GM10847 (cell line): ENCODE results near the gene UBR4.
A peak's percentile ranks its signal among the peaks of the same experiment; 100 is the strongest.

Source experiments
- POLR2A ChIP-seq: IDR thresholded peaks from 2 replicates; pipeline ENCODE4 v1.6.1; 2011; ENCODE audit not compliant: insufficient read length; ENCODE audit errors: extremely low read depth

UBR4 gene

DNA sequence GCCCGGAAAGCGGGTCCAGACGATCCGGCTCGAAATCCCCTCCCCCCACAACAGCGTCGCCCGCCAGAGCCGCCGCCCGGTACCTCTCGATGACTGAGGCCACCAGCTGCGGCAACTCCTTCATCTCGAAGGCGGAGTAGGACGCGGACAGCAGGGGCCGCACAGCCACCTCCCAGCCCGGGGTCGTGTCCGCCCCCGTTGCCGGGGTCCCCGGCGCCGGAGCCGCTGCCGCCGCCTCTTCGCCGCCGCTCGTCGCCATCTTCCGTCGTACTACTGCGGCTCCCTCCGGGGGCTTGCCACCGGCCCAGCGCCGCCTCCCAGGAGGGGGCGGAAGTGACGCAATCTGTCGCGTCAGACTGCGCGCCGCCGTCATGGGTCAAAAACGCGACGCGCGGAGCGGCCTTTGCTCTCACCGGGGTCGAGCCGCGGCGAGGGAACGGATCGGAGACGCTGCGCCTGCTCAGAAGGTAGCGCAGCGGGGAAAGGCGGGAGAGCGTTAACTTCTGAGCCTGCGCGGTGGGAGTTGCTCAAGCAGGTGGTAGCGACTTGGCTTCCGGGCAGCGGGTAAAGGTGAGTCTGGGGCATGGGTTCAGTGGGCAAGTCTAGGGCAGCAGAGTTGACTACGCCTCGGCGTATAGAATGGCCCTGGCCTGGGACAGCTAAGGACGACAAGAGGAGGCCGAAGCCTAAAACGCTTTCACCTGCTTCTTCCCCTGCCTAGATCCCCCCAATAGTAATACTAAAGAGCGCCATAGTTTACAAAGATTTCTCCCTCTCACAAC, at the start of gene UBR4:
Gene UBR4 (minus strand): TSS at position 277 of the 782 bp plus-strand sequence. CDS start 18 bp downstream, at position 259.
- peak; percentile 87 for TF ChIP-seq POLR2A

DNA sequence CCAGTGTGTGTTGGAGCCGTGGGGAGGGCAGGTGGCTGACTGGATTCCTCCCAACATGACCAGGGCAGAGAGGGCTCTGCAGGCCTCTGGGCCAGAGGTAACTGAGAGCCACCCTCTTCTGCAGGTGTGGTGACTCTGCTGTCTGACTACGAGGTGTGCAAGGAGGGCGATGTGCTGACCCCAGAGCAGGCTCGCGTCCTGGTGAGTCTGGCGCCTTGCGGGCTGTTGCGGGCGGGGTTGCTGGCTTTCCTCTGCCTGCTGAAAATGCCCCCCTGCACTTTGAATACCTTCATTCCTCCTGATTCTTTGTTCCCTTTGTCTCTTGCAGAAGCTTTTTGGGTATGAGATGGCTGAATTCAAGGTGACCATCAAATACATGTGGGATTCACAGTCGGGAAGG, 48.3 kb upstream of the UBR4 start:
- TF ChIP-seq POLR2A: no peak

DNA sequence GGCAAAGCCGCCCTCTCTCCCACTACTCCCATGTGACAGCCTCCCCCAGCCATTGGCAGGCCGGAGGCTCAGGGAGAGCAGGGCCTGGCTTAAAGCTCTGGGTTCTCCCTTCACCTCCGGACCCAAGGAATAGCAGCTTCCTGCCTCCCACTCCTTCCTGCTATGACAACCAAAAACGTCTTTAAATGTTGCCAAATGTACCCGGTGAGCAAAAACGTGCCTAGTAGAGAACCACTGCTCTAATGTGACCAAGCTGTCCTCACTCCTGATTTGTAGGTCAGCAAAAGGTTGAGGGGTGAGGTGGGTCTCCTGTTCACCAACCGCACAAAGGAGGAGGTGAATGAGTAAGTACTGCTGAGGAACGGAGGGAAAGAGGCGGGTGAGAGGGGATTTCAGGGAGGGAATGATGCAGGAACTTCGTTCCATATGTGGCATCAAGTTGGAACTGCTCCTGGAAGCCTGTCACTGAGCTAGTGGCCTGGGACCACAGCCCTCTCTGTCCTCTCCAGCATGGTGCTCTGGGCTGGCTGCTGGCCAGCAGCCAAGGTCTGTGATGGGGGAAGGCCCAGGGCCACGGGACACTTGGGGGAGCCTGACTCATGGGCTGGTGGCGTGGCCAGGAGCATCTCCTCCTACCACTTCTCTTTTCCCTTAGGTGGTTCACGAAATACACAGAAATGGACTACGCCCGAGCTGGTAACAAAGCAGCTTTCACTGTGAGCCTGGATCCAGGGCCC, 47.3 kb upstream of the UBR4 start:
- TF ChIP-seq POLR2A: no peak

DNA sequence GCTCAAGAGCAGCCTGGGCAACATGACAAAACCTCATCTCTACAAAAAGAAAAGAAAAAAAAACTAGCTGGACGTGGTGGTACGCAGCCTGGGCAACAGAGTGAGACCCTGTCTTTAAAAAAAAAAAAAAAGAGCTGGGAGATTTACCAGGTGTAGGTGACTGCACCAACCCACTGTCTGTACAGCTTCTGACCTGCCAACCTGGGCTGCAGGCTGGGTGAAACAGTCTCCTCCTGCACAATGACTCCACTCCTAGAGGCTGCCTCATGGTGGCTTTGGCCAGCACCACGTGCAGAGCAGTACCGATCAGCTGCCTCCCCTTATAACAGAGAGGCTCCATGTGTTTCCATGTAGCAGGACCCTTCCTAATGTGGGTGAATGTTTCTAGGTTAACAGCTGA, 45.2 kb upstream of the UBR4 start:
- TF ChIP-seq POLR2A: no peak

DNA sequence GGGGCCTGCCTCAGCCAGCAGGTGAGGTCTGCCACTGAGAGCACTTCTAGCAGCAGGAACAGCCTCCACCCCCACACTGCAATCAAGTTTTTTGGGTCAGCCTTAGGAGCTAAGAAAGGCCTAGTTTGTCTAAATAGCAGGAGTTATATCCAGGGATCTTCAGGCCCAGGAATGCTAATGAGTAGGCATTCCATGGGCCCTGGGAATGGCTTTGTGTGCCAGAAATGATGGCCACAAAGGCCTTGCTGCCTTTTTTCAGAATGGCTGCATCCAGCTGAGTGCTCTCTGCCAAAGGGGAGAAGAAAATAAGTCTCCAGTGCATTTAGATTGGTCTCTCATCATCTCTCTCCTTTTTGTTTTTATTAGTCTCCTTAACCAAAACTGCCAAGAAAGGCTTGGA, 44.4 kb upstream of the UBR4 start:
- no peak for TF ChIP-seq POLR2A

DNA sequence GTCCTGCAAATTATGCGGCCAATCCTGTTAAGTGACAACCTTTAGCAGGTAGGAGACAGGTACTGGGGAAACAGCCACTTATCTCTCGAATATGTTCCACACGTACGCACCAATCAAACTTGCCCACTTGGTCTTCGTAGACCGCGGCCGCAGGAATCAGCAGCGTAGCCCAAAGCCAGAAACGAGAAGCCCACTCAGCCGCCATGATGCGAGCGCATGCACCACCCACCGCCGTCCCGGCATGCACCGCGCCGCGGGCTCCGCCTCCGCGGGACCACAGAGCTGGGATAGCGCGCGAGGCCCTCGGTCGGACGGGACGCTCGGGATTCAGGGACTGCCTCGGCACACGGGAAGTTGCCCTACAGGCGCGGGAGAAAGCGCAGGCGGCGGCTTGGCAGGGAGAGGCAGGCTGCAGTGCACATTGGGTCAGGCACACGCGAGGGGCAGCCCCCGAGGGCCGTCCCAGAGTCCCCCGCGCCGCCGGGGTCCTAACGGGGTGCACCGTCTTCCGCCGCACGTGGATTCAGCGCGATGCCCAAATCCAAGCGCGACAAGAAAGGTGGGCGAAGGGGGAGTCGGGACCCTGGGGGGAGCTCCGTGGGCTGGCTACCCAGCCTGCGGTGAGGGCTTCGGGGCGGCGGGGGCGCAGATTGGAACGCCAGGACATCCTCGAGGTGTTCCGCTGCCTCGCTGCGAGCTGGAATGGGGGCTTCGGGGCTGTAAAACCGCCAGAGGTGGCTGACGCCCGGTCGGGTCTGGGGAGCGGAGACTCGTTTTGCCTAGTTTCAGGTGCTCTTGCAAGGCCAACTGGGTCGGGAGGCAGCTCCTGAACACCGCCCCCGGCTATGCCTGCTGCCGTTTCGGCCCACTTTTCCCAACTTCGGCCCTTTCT, 41.5 kb upstream of the UBR4 start, which contains the start of the genes EMC1 and MRTO4:
Gene EMC1 (minus strand): TSS at position 220 of the 892 bp plus-strand sequence. CDS start 15 bp downstream, at position 205.
Gene MRTO4 (plus strand): TSS at position 501 of the 892 bp plus-strand sequence. CDS start 31 bp downstream, at position 532.
- peak; percentile 95 for TF ChIP-seq POLR2A

DNA sequence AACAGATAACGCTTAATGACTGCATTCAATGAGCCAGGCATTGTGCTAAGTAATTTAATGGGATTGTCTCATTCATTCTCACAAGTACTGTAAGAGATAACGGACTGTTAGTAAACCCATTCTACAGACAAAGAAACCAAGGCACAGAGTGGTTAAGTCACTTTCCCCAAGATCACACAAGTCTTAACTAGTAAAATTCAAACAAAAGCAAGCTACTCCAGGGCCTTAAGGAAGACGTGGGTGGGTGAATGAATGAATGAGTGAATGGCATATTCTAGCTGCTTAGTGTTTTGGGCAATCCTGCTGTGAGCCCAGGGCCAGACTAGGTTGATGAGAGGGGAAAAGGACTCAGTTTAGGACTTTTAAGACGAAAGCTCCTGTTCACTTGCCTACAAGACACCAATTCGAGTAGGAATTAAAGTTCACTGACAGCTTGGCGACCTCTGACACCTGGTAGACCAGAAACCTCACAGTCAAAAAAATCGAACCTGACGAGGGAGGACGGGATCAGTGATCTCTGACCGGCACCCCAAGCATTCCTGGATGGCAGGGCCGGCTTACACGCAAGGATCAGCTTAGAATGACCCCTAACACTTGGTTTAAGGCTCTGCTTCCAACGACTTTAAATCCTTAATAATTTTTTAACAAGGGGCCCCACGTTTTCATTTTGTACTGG, 40.7 kb upstream of the UBR4 start:
- TF ChIP-seq POLR2A: no peak

DNA sequence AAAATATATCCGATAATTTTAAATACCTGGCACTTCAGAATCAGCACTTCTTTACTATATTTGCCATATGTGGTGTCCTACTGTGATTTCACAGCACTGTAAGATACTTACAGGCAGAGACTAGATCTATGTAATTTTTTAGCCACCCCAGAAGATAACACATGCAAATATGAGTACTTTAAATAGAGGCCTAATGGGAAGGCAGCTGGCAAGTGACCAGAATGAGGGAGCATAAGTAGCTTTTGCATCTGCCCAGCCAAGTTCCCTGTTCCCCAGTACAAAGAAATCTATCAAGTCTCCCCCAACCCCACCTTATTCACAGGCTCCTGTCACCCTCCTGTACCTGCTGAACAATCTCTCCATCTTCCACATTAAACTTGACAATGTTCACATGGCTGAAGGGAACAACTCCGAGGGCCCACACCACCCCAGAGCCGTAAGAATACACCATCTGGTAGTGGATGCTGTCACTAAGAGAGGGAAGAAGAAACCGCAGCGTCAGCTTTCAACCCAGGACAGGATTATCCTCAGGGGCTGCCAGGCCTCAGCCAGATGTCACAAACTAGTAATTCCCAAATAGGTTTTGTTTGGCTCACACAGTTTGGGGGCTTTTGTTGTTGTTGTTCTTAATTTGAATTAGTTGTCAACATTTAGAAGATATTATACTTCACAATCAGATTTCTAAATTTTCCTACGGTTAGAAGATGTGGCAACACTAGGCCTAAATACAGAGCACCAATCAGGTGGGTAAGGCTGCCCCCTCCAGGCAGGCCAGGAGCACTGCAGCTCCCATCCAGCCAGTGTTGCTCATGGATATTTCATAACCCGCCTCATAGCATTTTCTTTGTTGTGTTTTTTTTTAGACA, 30.8 kb upstream of the UBR4 start:
- no peak for TF ChIP-seq POLR2A

DNA sequence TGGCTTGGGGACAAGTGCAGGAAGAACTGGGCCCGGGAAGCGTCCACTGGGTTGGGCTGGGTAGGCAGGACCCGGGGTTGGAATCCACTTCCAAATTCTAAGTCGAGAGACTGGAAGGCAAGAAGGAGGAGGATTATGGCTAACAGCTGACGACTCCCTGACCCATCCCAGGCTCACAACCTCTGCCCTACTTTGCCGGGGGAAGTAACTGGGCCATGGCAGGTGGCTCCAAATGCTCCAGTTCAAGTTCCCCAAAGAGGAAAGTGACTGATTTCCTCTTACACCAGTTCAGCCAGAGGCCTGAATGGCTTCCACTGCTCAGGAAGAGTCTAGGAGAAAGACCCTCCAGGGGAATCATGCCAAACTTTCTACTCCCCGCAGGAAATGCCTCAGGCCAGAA, 29.8 kb upstream of the UBR4 start:
- TF ChIP-seq POLR2A: no peak

DNA sequence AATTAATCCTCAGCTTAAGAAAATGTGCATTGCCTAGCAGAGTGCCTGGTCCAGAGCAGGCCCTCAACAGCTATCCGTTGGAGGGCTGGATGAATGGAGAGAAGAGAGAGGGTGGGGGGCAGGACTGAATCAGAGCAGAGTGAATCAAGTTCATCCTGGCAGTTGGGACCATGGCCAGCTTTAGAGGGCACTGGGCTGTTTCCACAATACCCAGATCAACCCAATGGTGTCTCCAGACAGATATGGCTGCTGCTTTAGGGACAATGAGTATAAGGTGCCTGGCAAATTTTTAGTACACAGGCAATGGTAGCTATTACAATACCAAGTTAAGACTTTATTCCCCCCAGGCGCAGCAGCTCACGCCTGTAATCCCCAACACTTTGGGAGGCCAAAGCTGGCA, 24.2 kb upstream of the UBR4 start:
- no peak for TF ChIP-seq POLR2A

DNA sequence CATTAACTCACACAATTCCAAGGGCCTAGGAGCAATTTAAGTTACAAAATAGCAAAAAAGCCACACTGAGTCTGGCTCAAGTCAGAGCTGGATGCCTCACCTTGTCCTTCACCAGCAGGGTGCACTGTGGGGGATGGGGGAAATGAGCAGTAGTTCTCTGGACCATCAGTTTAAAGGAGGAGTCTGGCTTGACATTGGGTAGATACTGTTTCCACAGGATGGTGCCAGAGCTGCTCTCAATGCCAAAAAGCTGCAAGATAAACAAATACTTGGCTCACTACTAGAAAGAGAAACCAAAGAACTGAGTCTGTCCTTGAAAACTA, 22.4 kb upstream of the UBR4 start:
- no peak for TF ChIP-seq POLR2A

DNA sequence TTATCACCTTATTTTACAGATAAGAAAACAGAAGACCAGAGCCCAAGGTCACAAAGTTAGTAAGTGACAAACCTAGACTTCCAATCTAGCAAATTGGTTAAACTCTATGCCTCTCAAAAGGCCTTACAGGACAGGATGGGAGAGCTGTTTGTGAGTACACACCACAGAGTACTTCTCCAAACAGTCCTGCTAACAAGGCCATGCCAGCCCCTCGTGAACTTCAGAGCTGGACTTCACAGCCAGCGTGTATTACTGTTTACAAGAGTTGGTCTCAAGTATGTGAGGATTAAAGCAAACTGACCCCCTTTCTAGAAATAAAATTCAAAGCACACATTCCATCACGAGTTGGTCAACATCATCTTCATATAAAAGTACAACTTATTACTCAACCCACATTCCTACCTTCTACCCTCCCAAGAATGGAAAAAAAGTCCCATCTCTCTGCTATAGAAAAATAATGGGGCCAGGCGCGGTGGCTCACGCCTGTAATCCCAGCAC, 19.8 kb upstream of the UBR4 start:
- TF ChIP-seq POLR2A: no peak

DNA sequence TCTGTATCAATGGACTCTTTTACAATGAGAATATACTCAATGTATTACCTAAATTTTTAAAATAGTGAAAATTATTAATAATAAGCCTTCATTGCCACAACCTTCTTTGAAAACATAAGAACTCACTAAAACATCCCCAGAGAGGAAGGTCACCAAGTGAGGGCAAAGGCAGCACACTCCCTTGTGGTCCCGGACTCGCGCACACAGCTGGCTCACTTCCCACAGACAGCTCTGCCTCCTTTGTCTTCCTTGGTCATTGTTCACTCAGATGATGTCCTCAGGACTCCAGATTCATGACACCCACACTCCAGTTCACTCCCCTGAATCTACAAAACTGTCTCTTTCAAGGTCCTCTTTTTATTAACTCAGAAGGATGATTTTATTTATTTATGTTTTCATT, 19.2 kb upstream of the UBR4 start:
- no peak for TF ChIP-seq POLR2A
